ENCODE data around the gene LRRC9. TPM values are rescaled to one million over a fixed set of nuclear protein-coding genes. Genes with fewer than 3 reads are reported as not detected.

Gene LRRC9
- total and polyA plus RNA-seq, 7 donors: not detected

GRCh38 chr14:60092526-60092920, 172.6 kb downstream of the LRRC9 start:
- TF ChIP-seq POLR2AphosphoS5 (IDR thresholded peaks at IDR 0.05) (no peak), EP300 (IDR thresholded peaks at IDR 0.05) (no peak), POLR2A (IDR thresholded peaks at IDR 0.05) (no peak)
- TF ChIP-seq, protein P1, sequence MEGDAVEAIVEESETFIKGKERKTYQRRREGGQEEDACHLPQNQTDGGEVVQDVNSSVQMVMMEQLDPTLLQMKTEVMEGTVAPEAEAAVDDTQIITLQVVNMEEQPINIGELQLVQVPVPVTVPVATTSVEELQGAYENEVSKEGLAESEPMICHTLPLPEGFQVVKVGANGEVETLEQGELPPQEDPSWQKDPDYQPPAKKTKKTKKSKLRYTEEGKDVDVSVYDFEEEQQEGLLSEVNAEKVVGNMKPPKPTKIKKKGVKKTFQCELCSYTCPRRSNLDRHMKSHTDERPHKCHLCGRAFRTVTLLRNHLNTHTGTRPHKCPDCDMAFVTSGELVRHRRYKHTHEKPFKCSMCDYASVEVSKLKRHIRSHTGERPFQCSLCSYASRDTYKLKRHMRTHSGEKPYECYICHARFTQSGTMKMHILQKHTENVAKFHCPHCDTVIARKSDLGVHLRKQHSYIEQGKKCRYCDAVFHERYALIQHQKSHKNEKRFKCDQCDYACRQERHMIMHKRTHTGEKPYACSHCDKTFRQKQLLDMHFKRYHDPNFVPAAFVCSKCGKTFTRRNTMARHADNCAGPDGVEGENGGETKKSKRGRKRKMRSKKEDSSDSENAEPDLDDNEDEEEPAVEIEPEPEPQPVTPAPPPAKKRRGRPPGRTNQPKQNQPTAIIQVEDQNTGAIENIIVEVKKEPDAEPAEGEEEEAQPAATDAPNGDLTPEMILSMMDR (IDR thresholded peaks at IDR 0.05): no peak
- Histone ChIP-seq H3K27me3 (no peaks in the 10 kb centered on the region), H3K36me3 (no peaks in the 10 kb centered on the region), H3K9me3 (no peaks in the 10 kb centered on the region), H3K4me1 (peaks cover 0 to 32% (median 25%) of the 10 kb centered on the region in 4 donors), H3K4me3 (peak overlapping the region; percentile 58 to 65 (median 62)), H3K27ac (peak overlapping the region; percentile 94 to 97 (median 95))
- DNase-seq: no peak
- WGBS, 2 donors: 0% methylated on average over 14 of the region's 14 CpGs
- intact Hi-C loops (cut with DNase I): loop anchor here (1.0 kb wide), 1 partner anchor 156 kb away; no protein-coding TSS in a partner anchor

- intact Hi-C loops (cut with DNase I): loop anchor here (1.0 kb wide), 1 partner anchor 71 kb away; no protein-coding TSS in a partner anchor
- Histone ChIP-seq H3K27me3 (no peaks in the 10 kb centered on the region), H3K4me1 (peaks cover 0 to 32% (median 25%) of the 10 kb centered on the region in 4 donors), H3K4me3 (peak overlapping the region; percentile 58 to 65 (median 62)), H3K9me3 (no peaks in the 10 kb centered on the region), H3K36me3 (peaks cover 0 to 2% (median 0%) of the 10 kb centered on the region in 4 donors), H3K27ac (peak overlapping the region; percentile 94 to 97 (median 95))
- WGBS, 2 donors: 21 to 22% methylated on average over 3 of the region's 3 CpGs
- DNase-seq: no peak
- TF ChIP-seq POLR2A (IDR thresholded peaks at IDR 0.05) (no peak), POLR2AphosphoS5 (IDR thresholded peaks at IDR 0.05) (no peak)
- TF ChIP-seq, protein P1 (IDR thresholded peaks at IDR 0.05): no peak
Measured at GRCh38 chr14:60093080-60093479, 173.1 kb downstream of the LRRC9 start.

DNA sequence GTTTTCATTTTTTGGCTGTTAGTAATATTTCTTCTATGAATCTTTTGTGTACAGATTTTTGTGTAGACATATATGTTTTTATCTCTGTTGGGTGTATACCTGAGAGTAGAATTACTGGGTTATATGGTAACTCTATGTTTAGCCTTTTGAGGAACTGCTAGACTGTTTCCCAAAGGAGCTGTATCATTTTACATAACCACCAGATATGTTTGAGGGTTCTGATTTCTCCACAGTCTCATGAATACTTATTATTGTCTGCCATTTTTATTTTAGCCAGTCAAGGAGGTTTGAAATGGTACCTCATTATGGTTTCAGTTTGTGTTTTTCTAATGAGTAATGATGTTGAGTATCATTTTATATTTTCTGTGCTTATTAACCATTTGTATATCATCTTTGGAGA, 173.7 kb downstream of the LRRC9 start:
- TF ChIP-seq EP300 (IDR thresholded peaks at IDR 0.05) (no peak), POLR2A (IDR thresholded peaks at IDR 0.05) (no peak), POLR2AphosphoS5 (IDR thresholded peaks at IDR 0.05) (no peak)
- TF ChIP-seq, protein P1 (IDR thresholded peaks at IDR 0.05): no peak
- Histone ChIP-seq H3K27me3 (no peaks in the 10 kb centered on the region), H3K36me3 (peaks cover 0 to 3% (median 0%) of the 10 kb centered on the region in 4 donors), H3K4me1 (peaks cover 0 to 32% (median 25%) of the 10 kb centered on the region in 4 donors), H3K9me3 (no peaks in the 10 kb centered on the region), H3K4me3 (peak overlapping the region in 3 of 4 donors; percentile 58 to 65 (median 63)), H3K27ac (peak overlapping the region; percentile 94 to 97 (median 95))
- intact Hi-C loops (cut with DNase I): loop anchor here (1.0 kb wide), 1 partner anchor 71 kb away; no protein-coding TSS in a partner anchor
- no peak for DNase-seq

- H3K36me3 ChIP-seq: peaks cover 0 to 3% (median 0%) of the 10 kb centered on the region in 4 donors
- DNase-seq: no peak
- no peaks in the 10 kb centered on the region for H3K27me3 ChIP-seq
- no peak overlapping the region for H3K4me3 ChIP-seq
- WGBS, 2 donors: 63 to 90% methylated on average over 5 of the region's 5 CpGs
- TF ChIP-seq POLR2A (IDR thresholded peaks at IDR 0.05): no peak
- TF ChIP-seq POLR2AphosphoS5 (IDR thresholded peaks at IDR 0.05): no peak
- TF ChIP-seq, protein P1 (IDR thresholded peaks at IDR 0.05): no peak
- TF ChIP-seq EP300 (IDR thresholded peaks at IDR 0.05): no peak
- no peaks in the 10 kb centered on the region for H3K9me3 ChIP-seq
- H3K4me1 ChIP-seq: peaks cover 0 to 32% (median 25%) of the 10 kb centered on the region in 4 donors
- peak overlapping the region in 3 of 4 donors; percentile 94 to 97 (median 94) for H3K27ac ChIP-seq
- intact Hi-C loops (cut with DNase I): no loop called here
Measured at GRCh38 chr14:60094306-60094897, 174.5 kb downstream of the LRRC9 start.
